NCI-H748 (cell line): Measurements from ENCODE around the gene C2orf69.

Experiments used
- DNase-seq: peaks from one replicate; lab custom pipeline; 2025; ENCODE audit not compliant: unreplicated experiment; lab: John Stamatoyannopoulos, UW

Gene C2orf69

GRCh38 chr2:199966405-199966804 is 55.3 kb downstream of the C2orf69 start:
- DNase-seq = no peak

- DNase-seq = no peak
Observed at GRCh38 chr2:199966976-199967375, 55.9 kb downstream of the C2orf69 start.

GRCh38 chr2:199968126-199968525 is 57.0 kb downstream of the C2orf69 start:
- DNase-seq = no peak

GRCh38 chr2:199972088-199972626 is 61.1 kb downstream of the C2orf69 start:
- no peak for DNase-seq

GRCh38 chr2:199973703-199974102 is 62.6 kb downstream of the C2orf69 start:
- DNase-seq = peak; percentile 57

DNA sequence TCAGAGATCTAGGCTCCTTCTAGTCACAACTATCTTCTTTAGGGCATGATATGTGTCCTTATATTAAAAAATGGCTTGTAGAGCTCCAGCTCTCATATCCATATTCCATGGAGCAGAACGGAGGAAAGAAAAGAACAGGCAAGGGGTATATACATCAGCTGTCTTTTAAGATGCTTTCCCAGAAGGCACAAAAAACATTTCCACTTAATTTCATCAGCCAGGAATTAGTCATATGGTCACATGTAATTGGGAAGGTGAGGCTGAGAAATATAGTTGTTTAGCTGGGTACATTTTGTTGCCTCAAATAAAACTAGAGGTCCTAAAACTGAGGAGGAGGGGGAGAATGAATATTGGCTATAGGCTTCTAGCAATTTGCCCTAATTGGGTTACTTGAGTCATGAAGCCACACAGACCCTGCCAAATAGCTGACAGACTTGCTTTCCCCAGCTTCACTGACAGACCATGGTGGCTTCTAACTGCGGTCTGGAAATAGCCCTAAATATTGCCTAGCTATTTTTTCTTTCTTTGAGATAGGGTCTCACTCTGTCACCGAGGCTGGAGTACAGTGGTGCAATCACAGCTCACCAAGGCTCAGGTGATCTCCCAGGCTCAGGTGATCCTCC is 64.3 kb downstream of the C2orf69 start:
- DNase-seq = no peak
